ENCODE measurements around the gene FIBCD1.

- TF ChIP-seq POLR2A (IDR thresholded peaks at IDR 0.05) (no peak), POLR2AphosphoS5 (IDR thresholded peaks at IDR 0.05) (no peak)
Observed at GRCh38 chr9:130940027-130940549, 1.0 kb upstream of the FIBCD1 start.
